HepG2 (cell line): ENCODE data around the gene FKBP10. TPM values are rescaled to one million over a fixed set of nuclear protein-coding genes. Genes with fewer than 3 reads are reported as not detected.

Experiments used
- HOXD1 ChIP-seq: sonication (generic); formaldehyde crosslinking; IDR thresholded peaks from 2 replicates; pipeline ENCODE4 v1.5.0; 2020; ENCODE audit warnings: missing genetic modification reagents
- ISX ChIP-seq: sonication (generic); formaldehyde crosslinking; conservative IDR thresholded peaks from 2 replicates; pipeline ENCODE4 v1.5.0; 2020; ENCODE audit warnings: missing genetic modification reagents
- RAD21 ChIP-seq: fragments of 450-650 bp; formaldehyde crosslinking; IDR thresholded peaks from 2 replicates; pipeline ENCODE4 v1.5.0; 2020; ENCODE audit warnings: mild to moderate bottlenecking
- SIX4 ChIP-seq: sonication (generic); formaldehyde crosslinking; IDR thresholded peaks from 2 replicates; pipeline ENCODE4 v1.4.0; 2020; ENCODE audit warnings: missing genetic modification reagents
- SRY ChIP-seq: sonication (generic); formaldehyde crosslinking; IDR thresholded peaks from 2 replicates; pipeline ENCODE4 v1.8.0; 2022; ENCODE audit warnings: mild to moderate bottlenecking, missing genetic modification reagents
- STAG1 ChIP-seq: sonication (generic); formaldehyde crosslinking; IDR thresholded peaks from 2 replicates; pipeline ENCODE4 v1.4.0; 2020; ENCODE audit warnings: missing genetic modification reagents
- STAT6 ChIP-seq: sonication (generic); formaldehyde crosslinking; IDR thresholded peaks from 2 replicates; pipeline ENCODE4 v1.4.0; 2020; ENCODE audit warnings: missing genetic modification reagents, mild to moderate bottlenecking, borderline replicate concordance
- TMF1 ChIP-seq: sonication (generic); formaldehyde crosslinking; IDR thresholded peaks from 2 replicates; pipeline ENCODE4 v1.8.1; 2022; ENCODE audit warnings: low read depth, missing genetic modification reagents
- ZFP62 ChIP-seq: sonication (generic); formaldehyde crosslinking; IDR thresholded peaks from 2 replicates; pipeline ENCODE4 v1.4.0; 2020; ENCODE audit warnings: missing genetic modification reagents
- ZHX1 ChIP-seq: sonication (generic); formaldehyde crosslinking; IDR thresholded peaks from 2 replicates; pipeline ENCODE4 v1.8.1; 2022; ENCODE audit warnings: low read depth, mild to moderate bottlenecking, missing genetic modification reagents
- ZNF121 ChIP-seq: sonication (generic); formaldehyde crosslinking; IDR thresholded peaks from 2 replicates; pipeline ENCODE4 v1.5.0; 2020; ENCODE audit warnings: mild to moderate bottlenecking, missing genetic modification reagents
- ZNF557 ChIP-seq: sonication (generic); formaldehyde crosslinking; IDR thresholded peaks from 2 replicates; pipeline ENCODE4 v1.4.0; 2020; ENCODE audit warnings: missing genetic modification reagents
- ZNF703 ChIP-seq: sonication (generic); formaldehyde crosslinking; IDR thresholded peaks from 2 replicates; pipeline ENCODE4 v1.5.1; 2020; ENCODE audit warnings: missing genetic modification reagents, mild to moderate bottlenecking, moderate library complexity, borderline replicate concordance
- ZNF770 ChIP-seq: sonication (generic); formaldehyde crosslinking; IDR thresholded peaks from 2 replicates; pipeline ENCODE4 v1.5.0; 2020; ENCODE audit warnings: mild to moderate bottlenecking, missing genetic modification reagents
- ZNF781 ChIP-seq: sonication (generic); formaldehyde crosslinking; IDR thresholded peaks from 2 replicates; pipeline ENCODE4 v1.5.1; 2020; ENCODE audit warnings: borderline replicate concordance, mild to moderate bottlenecking, missing genetic modification reagents; ENCODE audit errors: not compliant biosample characterization
- polyA plus RNA-seq, 8 experiments: library from polyadenylated mRNA; depleted of rRNA in 3 of 8; stranded (reverse) in 7 of 8; unstranded in 1 of 8; fragments of >200 nt; fragmentation: Illumina TruSeq in 4 of 8; extraction: Trizol in 4 of 8; gene quantifications; 2 replicates each; pipeline versions ENCODE4 v1.2.1 to v1.2.3, GENCODE V29; 2011 to 2016; ENCODE audit warnings: low read depth in 4 of 8, missing spikeins in 1 of 8, mixed read lengths in 1 of 8; ENCODE audit not compliant: insufficient read depth in 1 of 8
- total RNA-seq, 5 experiments: library from RNA; depleted of rRNA; stranded (reverse); fragments of >200 nt; fragmentation: Illumina TruSeq; extraction: Trizol; gene quantifications; 2 replicates each; pipeline ENCODE4 v1.2.3, GENCODE V29; 2016; ENCODE audit warnings: low read depth in 1 of 5
- TF ChIP-seq, protein P1 (sequence below): sonication (generic); formaldehyde crosslinking; IDR thresholded peaks from 2 replicates; pipeline ENCODE4 v1.4.0; 2020; ENCODE audit warnings: missing genetic modification reagents

Gene FKBP10
- total and polyA plus RNA-seq, 2 of the 13 experiments (the other 11 are each of a cell fraction or from before 2014, with no cell fraction given) = 149 to 573 TPM

DNA sequence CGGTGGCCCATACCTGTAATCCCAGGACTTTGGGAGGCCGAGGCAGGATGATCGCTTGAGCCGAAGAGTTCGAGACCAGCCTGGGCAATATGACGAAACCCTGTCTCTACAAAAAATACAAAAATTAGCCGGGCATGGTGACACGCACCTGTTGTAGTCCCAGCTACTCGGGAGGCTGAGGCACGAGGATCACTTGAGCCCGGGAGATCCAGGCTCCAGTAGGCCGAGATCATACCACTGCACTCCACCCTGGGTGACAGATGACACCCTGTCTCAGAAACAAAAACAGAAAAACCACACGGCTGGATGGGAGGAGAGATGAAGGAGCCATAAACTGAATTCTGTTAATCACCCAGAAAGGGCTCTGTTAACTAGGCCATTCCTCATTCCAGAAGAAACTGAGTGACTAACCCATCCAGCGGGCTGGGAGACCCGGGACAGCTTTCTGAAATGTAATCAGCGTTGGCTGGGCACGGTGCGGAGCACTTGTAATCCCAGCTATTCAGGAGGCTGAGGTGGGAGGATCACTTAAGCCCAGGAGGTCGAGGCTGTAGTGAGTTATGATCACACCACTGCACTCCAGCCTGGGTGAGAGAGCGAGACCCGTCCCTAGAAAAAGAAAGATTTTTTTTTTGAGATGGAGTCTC, 23.9 kb downstream of the FKBP10 start (continued):
- no peak for TF ChIP-seq SIX4 (CRISPR knock-in tag)
- peak; percentile 91 for TF ChIP-seq ZNF770 (CRISPR knock-in tag)
- TF ChIP-seq ZNF703 = no peak
- TF ChIP-seq TMF1 (CRISPR knock-in tag) = no peak
- no peak for TF ChIP-seq STAT6 (CRISPR knock-in tag)
- TF ChIP-seq, protein P1, sequence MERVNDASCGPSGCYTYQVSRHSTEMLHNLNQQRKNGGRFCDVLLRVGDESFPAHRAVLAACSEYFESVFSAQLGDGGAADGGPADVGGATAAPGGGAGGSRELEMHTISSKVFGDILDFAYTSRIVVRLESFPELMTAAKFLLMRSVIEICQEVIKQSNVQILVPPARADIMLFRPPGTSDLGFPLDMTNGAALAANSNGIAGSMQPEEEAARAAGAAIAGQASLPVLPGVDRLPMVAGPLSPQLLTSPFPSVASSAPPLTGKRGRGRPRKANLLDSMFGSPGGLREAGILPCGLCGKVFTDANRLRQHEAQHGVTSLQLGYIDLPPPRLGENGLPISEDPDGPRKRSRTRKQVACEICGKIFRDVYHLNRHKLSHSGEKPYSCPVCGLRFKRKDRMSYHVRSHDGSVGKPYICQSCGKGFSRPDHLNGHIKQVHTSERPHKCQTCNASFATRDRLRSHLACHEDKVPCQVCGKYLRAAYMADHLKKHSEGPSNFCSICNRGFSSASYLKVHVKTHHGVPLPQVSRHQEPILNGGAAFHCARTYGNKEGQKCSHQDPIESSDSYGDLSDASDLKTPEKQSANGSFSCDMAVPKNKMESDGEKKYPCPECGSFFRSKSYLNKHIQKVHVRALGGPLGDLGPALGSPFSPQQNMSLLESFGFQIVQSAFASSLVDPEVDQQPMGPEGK (CRISPR knock-in tag) = no peak
- TF ChIP-seq RAD21 (CRISPR knock-in tag) = no peak
- no peak for TF ChIP-seq ZFP62 (CRISPR knock-in tag)
- TF ChIP-seq ZNF121 (CRISPR knock-in tag) = no peak
- TF ChIP-seq ZNF557 (CRISPR knock-in tag) = no peak
- TF ChIP-seq SRY (CRISPR knock-in tag) = peak; percentile 48; the same call in 1 of the 2 replicates
- no peak for TF ChIP-seq HOXD1 (CRISPR knock-in tag)
- TF ChIP-seq ISX (CRISPR knock-in tag) = no peak
- TF ChIP-seq ZHX1 = no peak
- TF ChIP-seq STAG1 (CRISPR knock-in tag) = no peak
- TF ChIP-seq ZNF781 = no peak
